GM12878 (cell line): Measurements from ENCODE around the gene RERE. TPM values are rescaled to one million over a fixed set of nuclear protein-coding genes. Genes with fewer than 3 reads are reported as not detected.

Experiments
- ATAC-seq: fragments of 200-7000 bp; cut with Tn5 transposase; 3 replicates; pipeline ENCODE4 v1.9.1; 2020; ENCODE audit warnings: mild to moderate bottlenecking, moderate library complexity
- BruUV-seq: library from RNA; stranded (reverse); fragments of 400-500 nt; replicated peaks from 2 replicates; lab custom pipeline; 2021; lab: Mats Ljungman, UMichigan
- CTCF ChIA-PET: fragments of 300-600 bp; sonication (Branson Sonifier 250); formaldehyde crosslinking; extraction: SDS; loops from one replicate; lab custom pipeline; 2021; ENCODE audit warnings: inconsistent platforms; lab: Yijun Ruan, JAX
- POLR2A ChIA-PET: fragments of 350-600 bp; formaldehyde crosslinking; extraction: SDS; loops from one replicate; lab custom pipeline; 2021; ENCODE audit warnings: inconsistent platforms; lab: Charles Lee
- RAD21 ChIA-PET: fragments of 300-600 bp; sonication (Branson Sonifier 250); formaldehyde crosslinking; loops from one replicate; lab custom pipeline; 2023; ENCODE audit warnings: antibody characterized with exemption; ENCODE audit not compliant: unreplicated experiment; lab: Charles Lee
- SMC1A ChIA-PET: fragments of 300-600 bp; sonication (Branson Sonifier 250); formaldehyde crosslinking; loops from one replicate; lab custom pipeline; 2023; ENCODE audit not compliant: unreplicated experiment, uncharacterized antibody; lab: Charles Lee
- DNase-seq: peaks from one replicate; pipeline ENCODE4 v3.0.0-alpha.2; 2011; ENCODE audit warnings: low read depth, low spot score
- FAIRE-seq: peaks from 3 replicates; lab custom pipeline; 2011; peaks lifted over from hg19 to GRCh38; lab: Jason Lieb, UNC
- H2AFZ ChIP-seq: 2 replicates; pipeline ENCODE4 v1.6.0; 2011; ENCODE audit warnings: low read depth, low read length, control low read depth; ENCODE audit not compliant: control insufficient read depth
- H3K27ac ChIP-seq: 2 replicates; pipeline ENCODE4 v1.5.1; 2011; ENCODE audit warnings: control low read depth; ENCODE audit not compliant: control insufficient read depth, insufficient read depth
- H3K27me3 ChIP-seq, 2 experiments: replicated peaks in 1 of 2; 2 replicates each; pipeline versions ENCODE4 v1.6.0 to v1.6.1; 2011; ENCODE audit warnings: low read length in 1 of 2; ENCODE audit not compliant: control insufficient read depth in 2 of 2, insufficient read depth in 2 of 2
- H3K36me3 ChIP-seq, 2 experiments: 2 replicates each; pipeline ENCODE4 v1.5.1; 2011; ENCODE audit warnings: low read length in 1 of 2; ENCODE audit not compliant: control insufficient read depth in 2 of 2, insufficient read depth in 2 of 2
- H3K4me1 ChIP-seq: 2 replicates; pipeline ENCODE4 v1.6.1; 2011; ENCODE audit warnings: mild to moderate bottlenecking, low read length, moderate library complexity, mixed read lengths; ENCODE audit not compliant: control insufficient read depth, insufficient read depth
- H3K4me2 ChIP-seq: 2 replicates; pipeline ENCODE4 v1.6.0; 2011; ENCODE audit warnings: control low read depth; ENCODE audit not compliant: control insufficient read depth, insufficient read depth
- H3K4me3 ChIP-seq: fragments of 200-600 bp; sonication (generic); 2 replicates; pipeline ENCODE4 v1.5.1; 2016
- H3K79me2 ChIP-seq: 2 replicates; pipeline ENCODE4 v1.6.0; 2011; ENCODE audit warnings: low read length; ENCODE audit not compliant: control insufficient read depth, insufficient read depth
- H3K9ac ChIP-seq: 2 replicates; pipeline ENCODE4 v1.8.0; 2011; ENCODE audit warnings: low read length, control low read depth, mixed read lengths; ENCODE audit not compliant: control insufficient read depth, insufficient read depth
- H3K9me3 ChIP-seq: replicated peaks from 3 replicates; pipeline ENCODE4 v1.5.1; 2011; ENCODE audit warnings: mild to moderate bottlenecking, low read length; ENCODE audit not compliant: control insufficient read depth, insufficient read depth
- H4K20me1 ChIP-seq: 2 replicates; pipeline ENCODE4 v1.6.0; 2011; ENCODE audit not compliant: control insufficient read depth, insufficient read depth
- ATF7 ChIP-seq: fragments of 450-650 bp; IDR thresholded peaks from 2 replicates; pipeline ENCODE4 v1.6.1; 2016; ENCODE audit warnings: low read depth, mild to moderate bottlenecking
- BACH1 ChIP-seq: fragments of 450-650 bp; IDR thresholded peaks from 2 replicates; pipeline ENCODE4 v1.6.1; 2017; ENCODE audit warnings: mild to moderate bottlenecking, borderline replicate concordance
- CUX1 ChIP-seq: IDR thresholded peaks from 2 replicates; pipeline ENCODE4 v1.6.1; 2012; ENCODE audit warnings: improper control_type of control experiment, low read depth, low read length; ENCODE audit not compliant: insufficient replicate concordance
- EGR1 ChIP-seq, 2 experiments: IDR thresholded peaks; 1 replicate in 1 of 2; 2 replicates in 1 of 2; pipeline ENCODE4 v1.6.1; 2011 to 2012; ENCODE audit warnings: low read depth in 2 of 2, low read length in 2 of 2, borderline replicate concordance in 1 of 2, mild to moderate bottlenecking in 1 of 2, moderate library complexity in 1 of 2
- ESRRA ChIP-seq: IDR thresholded peaks from 2 replicates; pipeline ENCODE4 v1.6.1; 2012; ENCODE audit warnings: mild to moderate bottlenecking, low read length, improper control_type of control experiment
- IKZF1 ChIP-seq: fragments of 450-650 bp; conservative IDR thresholded peaks from 2 replicates; pipeline ENCODE4 v1.6.1; 2017; ENCODE audit warnings: antibody characterized with exemption, mild to moderate bottlenecking
- IRF3 ChIP-seq: fragments of 450-650 bp; IDR thresholded peaks from 2 replicates; pipeline ENCODE4 v1.6.1; 2014; ENCODE audit warnings: mild to moderate bottlenecking
- KDM1A ChIP-seq: fragments of 200-600 bp; sonication (generic); IDR thresholded peaks from 2 replicates; pipeline ENCODE4 v1.6.1; 2016; ENCODE audit warnings: borderline replicate concordance
- MTA3 ChIP-seq: IDR thresholded peaks from 2 replicates; pipeline ENCODE4 v1.6.1; 2012; ENCODE audit warnings: low read length, inconsistent platforms, borderline replicate concordance
- REST ChIP-seq: IDR thresholded peaks from 2 replicates; pipeline ENCODE4 v1.6.1; 2012; ENCODE audit warnings: mild to moderate bottlenecking, low read depth, low read length
- USF1 ChIP-seq: IDR thresholded peaks from 2 replicates; pipeline ENCODE4 v1.6.1; 2011; ENCODE audit warnings: borderline replicate concordance, low read depth, mild to moderate bottlenecking, moderate library complexity, mixed read lengths, low read length; ENCODE audit not compliant: insufficient read depth; ENCODE audit errors: extremely low read length
- WRNIP1 ChIP-seq: IDR thresholded peaks from 2 replicates; pipeline ENCODE4 v1.6.1; 2011; ENCODE audit warnings: low read depth, low read length, improper control_type of control experiment, borderline replicate concordance
- WGBS: methylation state at CpG from one replicate; pipeline ENCODE4 v1.1.6; 2016; ENCODE audit warnings: low lambda C conversion rate; ENCODE audit not compliant: insufficient replicate concordance, insufficient coverage; ENCODE audit errors: missing lambda C conversion rate; 5-methylcytosine and 5-hydroxymethylcytosine counted together
- in situ Hi-C: fragments of 300-500 bp; cut with MboI; formaldehyde crosslinking; loops from 9 replicates; pipeline ENCODE4 v1.14.3; 2018; ENCODE audit warnings: mixed read lengths
- intact Hi-C: fragments of 100-400 bp; cut with micrococcal nuclease; formaldehyde crosslinking; loops from one replicate; pipeline ENCODE4 v1.14.2; 2022; ENCODE audit not compliant: unreplicated experiment
- polyA plus RNA-seq, 11 experiments: library from polyadenylated mRNA; depleted of rRNA in 4 of 11; unstranded in 6 of 11; stranded (reverse) in 5 of 11; fragments of >200 nt; fragmentation: Nextera tagmentation in 4 of 11; fragmentation: Illumina TruSeq in 1 of 11; extraction: Ambion mirVana in 4 of 11; extraction: Trizol in 1 of 11; gene quantifications; 1 replicate in 1 of 11; 2 replicates in 10 of 11; pipeline versions ENCODE4 v1.2.1 to v1.2.3, GENCODE V29; 2011 to 2016; ENCODE audit warnings: inconsistent platforms in 2 of 11, missing spikeins in 2 of 11, low read depth in 1 of 11
- total RNA-seq, 4 experiments: library from RNA; depleted of rRNA in 3 of 4; stranded (reverse); fragments of >200 nt in 3 of 4; fragmentation: Illumina TruSeq in 1 of 4; extraction: Trizol in 1 of 4; gene quantifications; 2 replicates each; pipeline versions ENCODE4 v1.2.1 to v1.2.3, GENCODE V29; 2013 to 2021

RERE gene
- total and polyA plus RNA-seq, 10 of the 15 experiments (the other 5 are each of a cell fraction or from before 2014, with no cell fraction given): 5.2 to 60.5 (median 20.2) TPM

- Histone ChIP-seq H3K4me2 (no peak overlapping the region), H3K79me2 (no peaks in the 10 kb centered on the region), H3K9ac (no peak overlapping the region), H2AFZ (no peak overlapping the region), H3K36me3 (peaks cover 0 to 2% of the 10 kb centered on the region in 2 experiments; a peak in 2 of 4 replicates), H4K20me1 (no peaks in the 10 kb centered on the region), H3K4me1 (peaks cover 42% of the 10 kb centered on the region), H3K27me3 (no peaks in the 10 kb centered on the region), H3K4me3 (no peak overlapping the region), H3K27ac (no peak overlapping the region), H3K9me3 (no peaks in the 10 kb centered on the region; the same call in 2 of the 3 replicates)
- no TSS peak for BruUV-seq
- DNase-seq (no peak), FAIRE-seq (no peak), ATAC-seq (no peak)
- ChIA-PET CTCF (interaction anchor here (0.5 kb wide), 1 partner anchor 21 kb away, joined by 3 read pairs; no protein-coding TSS in a partner anchor), RAD21 (no interaction called here), SMC1A (interaction anchor here (4.6 kb wide), 1 partner anchor 11 kb away, joined by 17 read pairs; no protein-coding TSS in a partner anchor), POLR2A (no interaction called here)
- intact Hi-C loops: no loop called here
- 100% methylated on average over 2 of the region's 2 CpGs for WGBS
- in situ Hi-C loops: no loop called here
- TF ChIP-seq USF1 (no peak), IRF3 (no peak), MTA3 (no peak), IKZF1 (no peak), ESRRA (no peak), REST (no peak), ATF7 (no peak), WRNIP1 (no peak), EGR1 (IDR thresholded peaks at IDR 0.05; ENCODE audit: borderline replicate concordance in 1 of 2, low read depth in 2 of 2, low read length in 2 of 2) (no peak), KDM1A (no peak), CUX1 (no peak), BACH1 (no peak)
These were observed 280.9 kb downstream of the RERE start for GRCh38 chr1:8536515-8536914.
